Head of caudate nucleus (tissue), 42 donors: Measurements from ENCODE around the gene GALNT3.

ENCODE experiments used
- DNase-seq, 42 donors: peaks; one replicate each; pipeline versions ENCODE4 v3.0.0 to v3.0.0-alpha.2; 2020 to 2021; ENCODE audit warnings: mixed read lengths in 7 of 42
- intact Hi-C: fragments of 100-400 bp; cut with DNase I; formaldehyde crosslinking; loops from one replicate; pipeline ENCODE4 v1.15.0; 2022

Gene GALNT3

DNA sequence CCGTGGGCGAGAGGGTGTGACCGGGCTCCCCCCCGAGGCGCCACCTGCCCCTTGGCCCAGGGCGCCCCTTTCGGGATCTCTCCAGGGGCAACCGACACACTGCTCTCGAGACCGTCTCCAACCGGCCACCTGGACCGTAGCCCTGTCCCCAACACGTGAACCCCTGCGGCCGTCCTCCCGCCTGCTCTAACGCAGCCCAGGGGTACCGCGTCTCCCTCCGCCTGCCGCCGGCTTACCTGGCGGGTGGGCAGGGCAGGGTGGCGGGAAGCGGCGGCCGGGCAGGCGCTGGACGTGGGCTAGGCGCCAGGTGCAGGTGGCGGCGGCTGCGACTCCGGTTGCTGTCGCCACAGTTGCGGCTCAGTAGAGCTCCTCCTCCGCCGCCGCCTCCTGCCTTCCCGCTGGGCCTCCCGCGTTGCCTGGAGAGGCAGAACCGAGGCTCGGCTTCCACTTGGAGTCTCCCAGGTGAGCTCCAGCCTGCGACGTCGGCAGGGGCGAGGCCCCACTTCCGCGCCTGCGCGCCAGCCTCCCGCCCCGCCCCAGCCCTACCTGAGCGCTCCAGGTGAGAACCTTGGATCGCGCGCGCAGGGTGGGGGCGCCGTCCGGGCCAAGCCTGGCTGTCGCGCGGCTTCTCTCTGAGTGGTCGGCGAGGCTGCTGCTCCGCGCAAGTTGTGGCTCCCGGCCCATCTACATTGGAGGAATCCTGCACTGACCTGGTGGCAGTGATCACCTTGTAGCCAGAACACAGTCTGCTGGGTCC is at the start of gene GALNT3:
Gene GALNT3, minus strand, starts transcription at position 469 of the 757 bp plus-strand sequence. CDS start 23,547 bp downstream, outside the sequence.
- intact Hi-C loops = no loop called here
- DNase-seq = peak; percentile 14 to 77 (median 58)

DNA sequence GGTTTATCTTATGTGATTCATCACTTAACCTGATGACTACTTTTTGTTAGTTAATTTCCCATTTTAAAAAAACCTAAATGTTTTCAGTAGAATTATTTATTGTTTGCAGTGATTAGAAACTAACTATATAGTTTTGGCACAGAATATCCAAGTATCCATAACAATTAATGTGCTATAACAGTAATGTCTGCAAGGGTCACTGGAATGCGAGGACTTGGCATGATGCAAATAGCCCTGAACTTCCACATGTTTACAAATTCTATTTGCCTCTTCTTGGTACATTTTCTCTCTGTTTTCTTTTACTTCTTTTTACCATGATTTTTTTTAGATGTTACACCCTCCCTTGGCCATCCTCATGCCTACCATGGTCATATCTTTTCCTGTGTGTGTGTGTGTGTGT is 49.3 kb upstream of the GALNT3 start:
- intact Hi-C loops = no loop called here
- no peak for DNase-seq

DNA sequence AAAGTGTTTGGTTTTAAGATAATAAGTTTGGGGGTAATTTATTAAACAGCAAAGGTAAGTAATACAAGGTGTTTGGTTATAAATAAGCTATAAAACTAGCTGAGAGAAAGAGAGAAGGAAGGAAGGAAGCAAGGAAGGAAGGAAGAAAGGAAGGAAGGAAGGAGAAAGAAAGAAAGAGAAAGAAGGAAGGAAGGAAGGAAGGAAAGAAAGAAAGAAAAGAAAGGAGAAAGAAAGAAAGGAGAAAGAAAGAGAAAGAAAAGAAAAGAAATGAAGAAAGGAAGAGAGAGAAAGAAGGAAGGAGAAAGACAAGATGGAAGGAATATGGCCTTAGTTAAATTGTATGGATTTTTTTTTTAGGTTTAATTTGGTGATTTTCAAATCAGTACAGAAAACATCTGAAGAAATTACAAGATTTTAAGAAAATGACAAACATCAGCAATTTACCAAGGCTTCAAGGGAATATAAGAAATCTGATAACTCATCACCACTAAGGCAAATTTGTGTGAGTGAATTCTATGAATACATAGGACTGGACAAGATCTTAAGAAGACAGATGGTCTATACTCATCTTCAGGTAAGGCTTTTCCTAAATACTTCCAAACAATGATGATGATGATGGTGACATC is 46.4 kb upstream of the GALNT3 start:
- no peak for DNase-seq
- intact Hi-C loops = no loop called here

DNA sequence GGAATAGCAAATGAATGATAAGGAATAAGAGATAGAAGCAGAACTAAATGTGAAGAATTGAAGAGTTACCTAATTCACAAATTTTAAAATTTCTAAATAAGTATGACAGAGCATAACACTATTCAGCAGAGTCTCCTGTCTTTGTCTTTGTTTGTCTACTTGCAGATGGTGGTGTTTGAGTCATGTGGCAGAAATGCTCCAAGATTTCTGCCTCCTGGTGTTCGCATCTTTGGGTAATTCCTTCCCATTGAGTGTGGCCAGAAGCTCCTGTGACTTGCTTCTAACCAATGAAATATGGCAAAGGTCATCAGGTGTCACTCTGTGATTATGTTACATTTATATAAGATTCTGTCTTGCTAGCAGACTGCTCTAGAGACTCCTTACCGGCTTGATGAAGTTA is 45.6 kb upstream of the GALNT3 start:
- intact Hi-C loops = no loop called here
- DNase-seq = no peak

DNA sequence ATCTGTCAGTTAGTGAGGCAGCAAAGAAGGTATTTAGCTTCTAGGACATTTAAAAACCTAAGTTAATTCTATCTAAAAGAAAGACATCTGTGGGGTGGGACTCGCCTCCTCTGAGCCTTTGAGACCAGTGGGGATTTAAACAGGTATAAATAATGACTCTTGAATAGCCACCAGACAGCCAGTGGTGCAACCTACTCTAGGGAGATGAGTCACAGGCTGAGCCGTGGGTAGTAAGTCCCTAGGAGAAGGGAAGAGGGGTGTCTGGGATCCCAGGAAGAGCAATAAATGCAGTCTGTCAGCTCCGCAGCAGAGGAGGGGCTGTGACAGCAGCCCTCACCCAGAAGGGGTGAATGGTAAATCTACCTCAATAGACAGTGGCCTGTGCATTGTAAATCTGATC is 43.1 kb upstream of the GALNT3 start:
- no peak for DNase-seq
- intact Hi-C loops = no loop called here

DNA sequence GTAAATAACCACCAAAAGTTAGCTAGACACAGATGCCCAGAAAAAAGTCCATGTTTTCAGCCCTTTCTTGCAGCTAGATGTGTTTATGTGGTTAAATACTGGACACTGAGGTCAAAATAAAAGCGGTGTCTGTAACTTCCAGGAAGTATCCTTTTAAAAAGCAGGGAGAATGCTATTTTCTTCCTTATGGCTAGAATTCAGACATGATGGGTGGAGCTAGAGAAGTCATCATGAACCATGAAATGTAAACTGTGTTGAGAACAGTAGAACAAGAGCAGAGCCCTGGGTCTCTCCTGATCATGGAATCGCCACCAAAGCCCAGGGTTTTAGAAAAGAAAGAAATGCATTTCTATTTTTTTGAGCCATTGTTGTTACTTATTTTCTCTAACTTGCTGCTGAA is 41.3 kb upstream of the GALNT3 start:
- intact Hi-C loops = no loop called here
- DNase-seq = no peak

DNA sequence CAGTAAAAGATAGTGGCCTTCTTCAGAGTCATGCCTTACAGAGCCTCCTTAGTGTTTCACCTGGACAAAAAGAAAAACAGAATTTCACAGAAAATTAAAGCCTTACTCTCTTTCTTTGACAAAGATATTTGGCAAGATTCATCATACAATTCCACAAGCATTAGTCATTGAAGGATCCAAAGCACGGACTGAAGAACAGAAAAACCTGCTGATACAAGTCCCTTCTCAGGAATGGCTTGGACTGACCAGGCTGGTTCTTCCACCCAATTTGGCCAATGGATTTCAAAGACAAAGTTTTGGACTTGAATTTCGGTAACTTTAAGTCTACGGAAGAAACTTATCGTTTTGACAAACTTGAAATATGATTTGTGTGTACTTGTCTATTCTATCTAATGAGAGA is 39.1 kb upstream of the GALNT3 start:
- no peak for DNase-seq
- intact Hi-C loops = no loop called here

DNA sequence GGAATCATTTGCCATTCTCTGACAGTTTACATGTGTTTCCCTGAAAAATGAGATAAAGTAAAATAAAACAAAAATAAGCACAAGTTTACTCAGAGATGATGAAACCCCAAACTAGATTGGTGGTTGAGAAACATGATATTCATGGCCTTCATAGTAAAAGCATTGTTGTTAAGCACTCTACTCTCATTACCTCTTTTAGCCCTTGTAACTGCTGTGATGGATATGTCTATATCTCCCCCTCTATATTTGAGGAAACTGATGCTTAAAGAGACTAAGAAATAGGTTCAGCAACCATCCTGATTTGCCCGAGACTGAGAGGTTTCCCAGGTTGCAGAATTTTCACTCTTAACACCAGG is 33.9 kb upstream of the GALNT3 start:
- DNase-seq = no peak
- intact Hi-C loops = no loop called here

DNA sequence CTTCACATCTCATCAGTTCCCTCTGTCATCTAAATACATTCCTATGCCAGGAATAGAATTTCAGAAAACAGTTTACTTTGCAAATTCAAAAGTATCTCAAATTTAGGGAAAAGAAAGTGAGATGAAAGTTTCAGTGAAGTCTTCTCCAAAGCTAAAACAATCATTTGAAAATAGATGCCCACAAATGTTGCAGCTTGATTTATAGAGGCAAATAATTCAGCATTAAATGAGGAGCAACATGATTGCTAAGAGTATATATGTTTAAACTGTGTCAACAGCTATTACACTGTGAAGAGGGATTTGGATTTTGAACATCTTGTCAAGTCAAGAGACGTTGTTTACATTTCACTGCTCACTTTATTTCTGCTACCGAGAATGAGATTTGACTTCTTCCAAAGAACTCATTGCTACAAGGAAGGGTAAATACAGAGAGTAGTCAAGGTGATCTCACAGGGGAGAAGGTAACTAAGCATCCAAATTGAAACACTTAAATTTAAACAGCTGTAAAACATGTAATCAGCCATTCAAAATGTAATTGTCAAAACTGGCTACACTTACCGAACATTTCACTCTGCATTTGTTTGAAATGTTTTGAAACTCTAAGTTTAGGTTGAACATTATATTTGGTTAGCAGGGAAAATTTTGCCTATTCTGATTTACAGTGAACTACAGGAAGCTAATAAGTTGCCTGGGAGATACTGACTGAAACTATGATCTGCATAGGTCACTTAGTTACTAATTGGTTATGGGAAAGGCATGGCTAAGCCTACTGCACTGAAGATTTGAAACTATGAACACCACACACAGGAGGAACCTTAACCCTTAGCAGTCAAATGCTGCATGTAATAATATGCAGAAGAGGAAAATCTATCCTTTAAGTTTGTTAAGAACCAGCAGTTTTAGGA is 33.2 kb upstream of the GALNT3 start:
- DNase-seq = no peak
- intact Hi-C loops = no loop called here

DNA sequence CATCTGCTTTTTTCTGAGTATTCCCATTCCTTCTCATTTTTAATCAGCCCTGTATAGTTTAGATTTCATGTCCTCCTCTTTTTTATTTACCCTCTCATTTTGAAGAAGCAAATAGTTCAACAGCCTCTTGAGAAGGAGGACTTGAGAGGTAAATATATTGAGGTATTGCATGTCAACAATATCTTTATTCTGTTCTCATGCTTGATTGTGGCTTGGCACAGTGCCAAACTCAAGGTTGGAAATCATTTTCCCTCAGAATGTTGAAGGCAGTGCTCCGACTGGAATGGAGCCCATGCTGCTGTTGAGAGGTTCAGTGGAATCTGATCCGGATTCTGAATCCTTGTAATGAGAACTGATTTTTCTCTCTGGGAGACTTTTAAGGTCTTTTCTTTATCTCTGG is 31.0 kb upstream of the GALNT3 start:
- intact Hi-C loops = no loop called here
- peak in 9 of 42 donors; percentile 1 to 51 (median 4) for DNase-seq

DNA sequence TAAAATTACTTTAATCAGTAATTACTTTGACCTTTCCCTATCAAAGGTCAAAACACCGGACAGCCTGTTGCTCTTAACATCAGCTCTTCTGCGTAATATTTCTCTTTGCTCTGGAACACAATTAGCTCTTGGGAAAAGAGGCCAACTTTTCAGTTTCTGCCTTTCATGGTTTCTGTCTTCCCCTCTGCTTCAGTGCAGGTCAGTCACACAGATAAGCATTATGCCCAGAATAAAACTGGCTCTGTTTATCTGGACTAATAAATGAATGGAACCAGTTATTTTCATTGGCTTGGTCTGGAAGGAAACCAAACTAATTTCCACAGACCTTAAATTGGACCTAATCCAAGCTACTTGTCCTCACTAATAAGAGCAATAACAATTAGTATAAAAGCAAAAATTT is 26.2 kb upstream of the GALNT3 start:
- intact Hi-C loops = no loop called here

DNA sequence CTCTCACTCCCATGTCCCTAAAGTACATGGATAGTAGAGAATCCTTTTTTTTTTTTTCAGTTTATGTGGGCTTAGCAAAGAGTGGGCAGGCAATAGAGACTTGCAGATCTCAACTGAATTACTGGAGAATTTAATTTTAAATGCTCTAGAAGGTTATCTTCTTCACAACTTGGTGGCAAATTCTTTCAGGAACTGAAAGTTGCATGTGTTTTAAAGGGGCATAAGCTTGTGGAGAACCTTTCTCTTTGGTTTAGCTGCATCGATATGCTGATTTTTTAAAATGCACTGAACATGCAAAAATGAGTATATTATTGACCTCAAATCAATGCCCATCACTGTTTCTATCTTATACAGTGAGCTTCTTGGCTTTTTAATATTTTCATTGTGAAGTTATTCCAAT is 24.9 kb upstream of the GALNT3 start:
- intact Hi-C loops = no loop called here
- no peak for DNase-seq

More for the DNA sequence above, 26.2 kb upstream of the GALNT3 start:
- DNase-seq = peak in 2 of 42 donors; percentile 8

DNA sequence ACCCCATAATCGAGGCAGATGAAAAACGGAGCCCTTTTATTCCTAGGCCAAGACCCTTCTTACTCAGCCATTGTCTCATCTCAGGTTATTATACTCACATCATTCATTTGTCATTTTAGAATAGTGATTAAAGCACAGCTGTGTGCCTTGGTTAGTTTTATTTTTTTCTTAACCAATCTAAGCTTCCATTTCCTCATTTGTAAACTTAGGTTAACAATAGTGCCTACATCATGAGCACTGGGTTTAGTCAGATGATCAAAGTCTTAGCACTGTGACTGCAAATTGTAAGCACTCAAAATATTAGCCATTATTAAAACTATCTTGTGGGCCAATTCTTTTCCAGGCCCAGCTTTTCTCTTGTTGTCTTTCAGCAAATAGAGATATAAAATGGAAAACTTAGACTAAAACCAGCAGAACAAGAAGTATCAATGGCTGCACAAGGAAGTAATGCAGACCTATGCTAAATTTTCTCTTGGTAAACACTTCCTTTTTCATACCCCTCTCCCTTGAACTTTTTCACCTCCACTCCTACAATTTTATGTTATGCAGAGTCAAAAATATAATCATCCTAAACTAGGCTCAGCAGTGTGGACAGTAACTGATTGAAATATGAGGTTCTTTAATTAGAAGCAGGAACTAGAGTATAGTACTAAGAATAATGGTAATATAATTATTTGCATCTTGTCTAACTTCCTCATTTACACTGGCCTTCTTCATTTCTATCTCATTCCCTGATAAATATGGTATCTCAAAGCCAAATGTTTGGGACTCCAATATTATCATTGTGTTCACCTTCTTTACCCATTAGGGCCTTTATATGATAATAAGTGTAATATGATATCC is 21.5 kb upstream of the GALNT3 start:
- intact Hi-C loops = no loop called here
- no peak for DNase-seq

DNA sequence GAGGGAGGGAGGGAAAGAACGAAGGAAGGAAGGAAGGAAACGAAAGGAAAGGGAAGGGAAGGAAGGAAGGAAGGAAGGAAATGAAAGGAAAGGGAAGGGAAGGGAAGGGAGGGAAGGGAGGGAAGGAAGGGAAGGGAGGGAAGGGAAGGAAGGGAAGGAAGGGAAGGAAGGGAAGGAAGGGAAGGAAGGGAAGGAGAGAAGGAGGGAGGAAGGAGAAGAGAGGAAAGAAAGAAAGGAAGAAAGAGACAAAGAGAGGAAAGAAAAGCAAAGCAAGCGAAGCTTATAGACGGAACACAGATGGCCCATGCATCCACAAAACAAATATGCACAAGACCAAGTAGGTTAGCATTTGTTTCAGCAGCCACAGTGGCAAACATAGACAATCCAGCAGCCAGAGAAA is 20.4 kb upstream of the GALNT3 start:
- no peak for DNase-seq
- intact Hi-C loops = no loop called here

DNA sequence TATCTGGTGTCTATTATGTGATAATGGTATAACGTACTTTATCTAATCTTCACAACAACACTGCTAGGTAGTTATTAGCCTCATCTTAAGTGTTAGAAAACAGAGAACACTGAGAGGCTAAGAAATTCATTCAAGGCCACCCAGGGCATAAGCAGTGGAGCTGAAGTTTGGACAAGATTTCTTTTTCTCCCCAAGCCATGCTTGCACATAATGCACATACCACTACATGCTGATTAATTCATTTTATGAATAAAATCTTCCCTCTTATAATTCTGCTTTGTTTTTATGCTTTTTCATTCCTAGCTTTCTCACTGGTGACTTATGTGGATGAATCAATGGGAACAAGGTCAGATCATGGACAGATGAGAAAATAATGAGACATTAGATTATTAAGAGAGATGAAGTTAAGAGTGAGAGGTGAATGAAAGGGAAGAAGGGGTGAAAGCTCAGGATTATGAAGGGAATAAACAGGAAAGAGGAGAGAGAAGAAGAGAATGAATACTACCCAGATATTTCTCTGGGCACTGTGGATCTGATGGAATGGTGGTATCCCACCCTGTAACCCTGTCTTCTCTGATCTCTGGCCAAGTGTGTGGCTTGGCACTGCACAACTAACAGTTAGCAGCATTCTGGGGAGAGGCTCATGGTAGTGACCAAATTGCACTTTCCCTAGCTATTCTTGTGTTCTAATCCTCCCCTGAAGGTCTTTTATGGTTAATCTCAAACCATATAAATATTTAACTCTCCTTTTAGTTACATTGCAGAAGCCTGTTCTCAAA is 17.7 kb upstream of the GALNT3 start:
- intact Hi-C loops = no loop called here
- DNase-seq = no peak

DNA sequence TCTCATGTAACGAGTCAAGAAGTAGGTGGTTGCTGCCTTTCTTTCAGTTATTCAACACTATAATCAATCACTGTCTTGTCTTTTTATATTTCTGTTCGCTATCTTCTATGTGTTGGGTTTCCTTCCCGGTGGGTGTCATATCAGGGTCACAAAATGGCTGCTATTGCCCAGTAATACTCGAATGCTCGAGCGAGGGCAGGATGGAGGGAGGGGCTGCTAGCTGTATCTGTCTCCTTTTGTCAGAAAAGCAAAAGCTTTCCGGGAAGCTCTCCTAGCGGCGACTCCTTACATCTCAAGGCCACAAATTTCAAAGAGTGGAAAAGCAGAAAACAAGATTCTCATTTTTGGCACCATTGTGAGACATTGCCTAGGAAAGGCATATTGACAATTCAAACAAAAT is 16.4 kb upstream of the GALNT3 start:
- intact Hi-C loops = no loop called here
- peak in 1 of 42 donors; percentile 2 for DNase-seq

DNA sequence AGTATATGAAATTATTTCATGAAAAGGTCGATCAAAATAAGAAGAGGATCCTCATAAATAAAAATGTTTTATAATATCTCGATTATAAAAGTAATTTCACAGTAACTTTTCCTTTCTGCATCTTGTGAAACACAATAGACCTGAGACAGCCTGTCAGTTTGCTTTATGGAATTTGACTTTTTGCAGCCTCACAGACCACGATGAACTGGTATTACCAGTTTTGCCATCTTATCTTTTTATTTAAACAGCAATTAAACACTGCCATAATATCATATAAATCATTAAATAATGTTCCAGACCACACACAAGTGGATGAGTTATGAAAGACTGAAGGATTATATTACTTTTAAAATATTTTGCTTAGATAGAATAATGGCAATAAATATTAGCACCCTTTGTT is 10.7 kb upstream of the GALNT3 start:
- DNase-seq = no peak
- intact Hi-C loops = no loop called here

DNA sequence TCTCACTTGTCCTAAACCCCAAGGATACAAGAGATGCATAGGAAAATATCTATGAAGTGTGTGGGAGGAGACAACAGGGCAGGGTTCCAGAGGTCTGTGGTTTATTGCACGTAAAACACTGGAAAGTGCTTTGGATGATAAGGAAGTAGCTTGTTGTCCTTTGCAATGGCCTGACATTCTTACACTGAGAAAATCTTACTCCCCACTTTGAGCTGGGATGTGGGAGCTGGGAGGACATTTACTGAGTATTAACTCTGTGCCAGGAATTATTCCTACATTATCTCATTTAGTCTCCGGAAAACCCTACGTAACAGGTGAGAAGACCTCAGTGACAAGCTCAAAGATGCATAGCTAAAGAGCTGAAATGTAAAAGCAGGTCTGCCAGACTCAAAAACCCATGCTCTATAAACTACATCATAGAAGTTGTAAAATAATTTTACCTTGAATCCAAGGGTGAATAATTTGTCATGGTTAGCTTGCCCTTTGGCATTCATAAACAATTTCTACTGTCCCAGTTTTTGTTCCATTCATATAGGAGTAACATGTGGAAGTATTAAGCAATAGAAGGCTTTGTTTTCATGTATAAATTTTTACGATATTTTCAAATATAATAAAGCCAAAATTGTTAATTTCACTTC is 9.2 kb upstream of the GALNT3 start:
- no peak for DNase-seq
- intact Hi-C loops = no loop called here
